Neural cell (in vitro differentiated cells): ENCODE data around the gene TIAM1. TPM values are rescaled to one million over a fixed set of nuclear protein-coding genes. Genes with fewer than 3 reads are reported as not detected.

Source experiments
- H2AFZ ChIP-seq: fragments of 200-600, 300-800 bp; sonication (generic), shearing (Covaris generic); 2 replicates; pipeline ENCODE4 v1.6.0; 2014; ENCODE audit warnings: low read depth, mild to moderate bottlenecking, antibody characterized with exemption, low read length, moderate library complexity
- H3F3A ChIP-seq: fragments of 200-600 bp; shearing (Covaris generic); 2 replicates; pipeline ENCODE4 v1.6.1; 2016; ENCODE audit warnings: mild to moderate bottlenecking, moderate library complexity, mixed read lengths, antibody characterized with exemption, low read length; ENCODE audit not compliant: insufficient read depth, poor library complexity, severe bottlenecking
- H3K27ac ChIP-seq: fragments of 200-600, 300-800 bp; sonication (generic), shearing (Covaris generic); 2 replicates; pipeline ENCODE4 v1.5.1; 2014; ENCODE audit warnings: mild to moderate bottlenecking, low read length, moderate library complexity
- H3K27me3 ChIP-seq: fragments of 300-800, 200-600 bp; sonication (generic), shearing (Covaris generic); 2 replicates; pipeline ENCODE4 v1.6.0; 2014; ENCODE audit warnings: mild to moderate bottlenecking, low read depth, low read length, moderate library complexity; ENCODE audit not compliant: insufficient read depth
- H3K36me3 ChIP-seq: fragments of 300-800, 200-600 bp; sonication (generic), shearing (Covaris generic); 2 replicates; pipeline ENCODE4 v1.5.1; 2014; ENCODE audit warnings: mild to moderate bottlenecking, antibody characterized with exemption, low read length, moderate library complexity; ENCODE audit not compliant: insufficient read depth
- H3K4me2 ChIP-seq: fragments of 300-800, 200-600 bp; sonication (generic), shearing (Covaris generic); 2 replicates; pipeline ENCODE4 v1.6.0; 2014; ENCODE audit warnings: mild to moderate bottlenecking, low read length
- H3K4me3 ChIP-seq: fragments of 300-800, 200-600 bp; sonication (generic), shearing (Covaris generic); 2 replicates; pipeline ENCODE4 v1.5.1; 2014; ENCODE audit warnings: mild to moderate bottlenecking, low read length, moderate library complexity
- H3K79me2 ChIP-seq: fragments of 200-600 bp; shearing (Covaris generic); replicated peaks from 2 replicates; pipeline ENCODE4 v1.6.0; 2014; ENCODE audit warnings: mild to moderate bottlenecking, low read length, moderate library complexity; ENCODE audit not compliant: insufficient read depth
- H3K9ac ChIP-seq: fragments of 300-800, 200-600 bp; sonication (generic), shearing (Covaris generic); 2 replicates; pipeline ENCODE4 v1.6.1; 2016; ENCODE audit warnings: mild to moderate bottlenecking, low read length, mixed read lengths
- H3K9me2 ChIP-seq: fragments of 200-600 bp; shearing (Covaris generic); 2 replicates; pipeline ENCODE4 v1.6.1; 2016; ENCODE audit warnings: mild to moderate bottlenecking, low read length, mixed read lengths; ENCODE audit not compliant: insufficient read depth
- H3K9me3 ChIP-seq: fragments of 200-600, 300-800 bp; sonication (generic), shearing (Covaris generic); 2 replicates; pipeline ENCODE4 v1.6.1; 2016; ENCODE audit warnings: mild to moderate bottlenecking, mixed run types, low read length, moderate library complexity, mixed read lengths
- H4K20me1 ChIP-seq: fragments of 200-600 bp; shearing (Covaris generic); 2 replicates; pipeline ENCODE4 v1.6.1; 2016; ENCODE audit warnings: mild to moderate bottlenecking, mixed run types; ENCODE audit not compliant: insufficient read depth
- EP300 ChIP-seq: fragments of 450-650 bp; conservative IDR thresholded peaks from 2 replicates; pipeline ENCODE4 v1.6.1; 2014; ENCODE audit warnings: antibody characterized with exemption, mild to moderate bottlenecking, moderate library complexity; ENCODE audit not compliant: poor library complexity, severe bottlenecking
- EZH2 ChIP-seq: fragments of 200-600, 300-800 bp; shearing (Covaris generic), sonication (generic); IDR thresholded peaks from 2 replicates; pipeline ENCODE4 v1.6.1; 2014; ENCODE audit warnings: antibody characterized with exemption, low read length, borderline replicate concordance, mild to moderate bottlenecking; ENCODE audit not compliant: insufficient read depth, poor library complexity, severe bottlenecking
- POLR2AphosphoS5 ChIP-seq: IDR thresholded peaks from 2 replicates; pipeline ENCODE4 v1.6.1; 2012
- RAD21 ChIP-seq: fragments of 450-650 bp; conservative IDR thresholded peaks from 2 replicates; pipeline ENCODE4 v1.6.1; 2014; ENCODE audit warnings: antibody characterized with exemption, mild to moderate bottlenecking, moderate library complexity
- SMC3 ChIP-seq: fragments of 450-650 bp; conservative IDR thresholded peaks from 2 replicates; pipeline ENCODE4 v1.6.1; 2014; ENCODE audit warnings: antibody characterized with exemption, mild to moderate bottlenecking, moderate library complexity; ENCODE audit not compliant: poor library complexity
- polyA plus RNA-seq: library from polyadenylated mRNA; depleted of rRNA; stranded (reverse); fragments of >200 nt; gene quantifications from 2 replicates; pipeline ENCODE4 v1.2.3, GENCODE V29; 2014
- TF ChIP-seq, protein P1 (sequence below): IDR thresholded peaks from 2 replicates; pipeline ENCODE4 v1.6.1; 2012; ENCODE audit warnings: borderline replicate concordance

Gene TIAM1
- polyA plus RNA-seq, 1 donor from 2014 or later: 13.2 TPM

DNA sequence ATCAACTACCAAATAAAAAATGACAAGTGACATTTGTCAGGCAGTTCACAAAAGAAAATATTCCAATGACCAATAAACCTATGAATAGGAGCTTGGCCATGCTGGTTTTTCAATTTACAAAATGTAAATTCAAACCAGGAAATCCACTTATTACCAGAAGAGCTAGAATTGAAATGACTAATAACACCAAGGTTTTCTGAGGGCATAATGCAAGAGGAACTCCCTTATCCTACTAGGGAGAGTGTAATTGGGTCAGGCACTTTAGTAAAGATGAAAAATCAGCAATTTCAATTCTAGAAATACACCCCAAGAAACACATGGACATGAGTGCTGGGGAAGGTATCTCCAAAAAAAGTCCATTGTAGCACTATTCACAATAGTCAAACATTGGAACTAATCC lies 16.7 kb upstream of the TIAM1 start:
- Histone ChIP-seq H3K4me3 (no peak overlapping the region), H3K79me2 (no peaks in the 10 kb centered on the region), H3K27me3 (no peaks in the 10 kb centered on the region), H2AFZ (no peak overlapping the region), H3K36me3 (no peaks in the 10 kb centered on the region), H3F3A (no peaks in the 10 kb centered on the region), H3K27ac (no peak overlapping the region), H3K9ac (no peak overlapping the region), H3K9me2 (no peaks in the 10 kb centered on the region), H3K4me2 (no peak overlapping the region), H4K20me1 (no peaks in the 10 kb centered on the region), H3K9me3 (no peaks in the 10 kb centered on the region)
- TF ChIP-seq, protein P1, sequence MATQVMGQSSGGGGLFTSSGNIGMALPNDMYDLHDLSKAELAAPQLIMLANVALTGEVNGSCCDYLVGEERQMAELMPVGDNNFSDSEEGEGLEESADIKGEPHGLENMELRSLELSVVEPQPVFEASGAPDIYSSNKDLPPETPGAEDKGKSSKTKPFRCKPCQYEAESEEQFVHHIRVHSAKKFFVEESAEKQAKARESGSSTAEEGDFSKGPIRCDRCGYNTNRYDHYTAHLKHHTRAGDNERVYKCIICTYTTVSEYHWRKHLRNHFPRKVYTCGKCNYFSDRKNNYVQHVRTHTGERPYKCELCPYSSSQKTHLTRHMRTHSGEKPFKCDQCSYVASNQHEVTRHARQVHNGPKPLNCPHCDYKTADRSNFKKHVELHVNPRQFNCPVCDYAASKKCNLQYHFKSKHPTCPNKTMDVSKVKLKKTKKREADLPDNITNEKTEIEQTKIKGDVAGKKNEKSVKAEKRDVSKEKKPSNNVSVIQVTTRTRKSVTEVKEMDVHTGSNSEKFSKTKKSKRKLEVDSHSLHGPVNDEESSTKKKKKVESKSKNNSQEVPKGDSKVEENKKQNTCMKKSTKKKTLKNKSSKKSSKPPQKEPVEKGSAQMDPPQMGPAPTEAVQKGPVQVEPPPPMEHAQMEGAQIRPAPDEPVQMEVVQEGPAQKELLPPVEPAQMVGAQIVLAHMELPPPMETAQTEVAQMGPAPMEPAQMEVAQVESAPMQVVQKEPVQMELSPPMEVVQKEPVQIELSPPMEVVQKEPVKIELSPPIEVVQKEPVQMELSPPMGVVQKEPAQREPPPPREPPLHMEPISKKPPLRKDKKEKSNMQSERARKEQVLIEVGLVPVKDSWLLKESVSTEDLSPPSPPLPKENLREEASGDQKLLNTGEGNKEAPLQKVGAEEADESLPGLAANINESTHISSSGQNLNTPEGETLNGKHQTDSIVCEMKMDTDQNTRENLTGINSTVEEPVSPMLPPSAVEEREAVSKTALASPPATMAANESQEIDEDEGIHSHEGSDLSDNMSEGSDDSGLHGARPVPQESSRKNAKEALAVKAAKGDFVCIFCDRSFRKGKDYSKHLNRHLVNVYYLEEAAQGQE: no peak

DNA sequence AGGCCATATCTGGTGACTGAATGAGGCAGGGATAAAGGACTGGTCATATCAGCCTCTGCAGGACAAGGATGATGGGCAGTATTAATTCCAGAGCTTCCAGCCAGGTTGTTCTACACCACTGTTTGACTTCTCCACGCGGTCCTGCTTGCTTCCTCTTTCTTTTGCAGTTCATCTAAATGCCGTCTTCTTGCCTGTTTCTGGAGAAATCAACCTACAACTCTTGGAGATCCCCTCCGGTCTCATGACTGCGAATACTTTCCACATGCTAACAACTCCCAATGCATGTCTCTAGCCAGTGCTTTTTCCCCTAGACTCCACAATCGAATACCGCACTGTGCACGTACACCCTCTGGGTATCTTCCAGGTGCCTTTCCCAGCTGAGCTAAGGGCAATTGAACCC lies 14.1 kb upstream of the TIAM1 start:
- no peak for TF ChIP-seq RAD21
- no peaks in the 10 kb centered on the region for H3K79me2 ChIP-seq
- H3K9ac ChIP-seq: no peak overlapping the region
- no peak overlapping the region for H3K4me3 ChIP-seq
- no peaks in the 10 kb centered on the region for H3K27me3 ChIP-seq
- no peaks in the 10 kb centered on the region for H4K20me1 ChIP-seq
- H3K9me2 ChIP-seq: no peaks in the 10 kb centered on the region
- H3K4me2 ChIP-seq: no peak overlapping the region
- H2AFZ ChIP-seq: no peak overlapping the region
- H3K9me3 ChIP-seq: no peaks in the 10 kb centered on the region
- H3K27ac ChIP-seq: no peak overlapping the region
- H3F3A ChIP-seq: no peaks in the 10 kb centered on the region
- no peaks in the 10 kb centered on the region for H3K36me3 ChIP-seq

DNA sequence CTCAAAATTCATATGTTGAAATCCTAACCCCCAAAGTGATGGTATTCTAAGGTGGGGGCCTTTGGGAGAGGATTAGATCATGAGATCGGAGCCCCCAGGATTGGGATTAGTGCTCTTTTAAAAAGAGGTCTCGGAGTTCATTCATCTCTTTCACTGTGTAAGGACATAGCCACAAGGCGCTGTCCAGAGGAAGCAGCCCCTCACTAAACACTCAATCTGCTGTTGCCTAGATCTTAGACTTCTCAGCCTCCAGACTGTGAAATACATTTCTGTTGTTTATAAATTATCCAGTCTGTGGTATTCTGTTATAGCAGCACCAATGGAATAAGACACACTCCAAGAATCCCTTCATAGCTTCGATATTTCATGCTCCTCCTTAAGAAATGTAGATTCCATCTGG lies 12.4 kb upstream of the TIAM1 start:
- Histone ChIP-seq H3K9ac (no peak overlapping the region), H4K20me1 (no peaks in the 10 kb centered on the region), H3K4me3 (no peak overlapping the region), H3K27me3 (no peaks in the 10 kb centered on the region), H3K27ac (no peak overlapping the region), H3K9me3 (no peaks in the 10 kb centered on the region), H3K36me3 (no peaks in the 10 kb centered on the region), H3F3A (no peaks in the 10 kb centered on the region), H2AFZ (no peak overlapping the region), H3K4me2 (no peak overlapping the region), H3K79me2 (no peaks in the 10 kb centered on the region), H3K9me2 (no peaks in the 10 kb centered on the region)
- TF ChIP-seq SMC3: no peak
- TF ChIP-seq RAD21: no peak
- no peak for TF ChIP-seq EP300
- TF ChIP-seq EZH2: no peak
- TF ChIP-seq POLR2AphosphoS5: no peak
